GM19351 (cell line): ENCODE results near the gene CHST15.

ENCODE experiments used
- ATAC-seq: cut with Tn5 transposase; IDR thresholded peaks from one replicate; pipeline ENCODE4 v1.9.1; 2021; ENCODE audit warnings: mild to moderate bottlenecking, moderate library complexity; ENCODE audit not compliant: unreplicated experiment

CHST15 gene

GRCh38 chr10:124083047-124083739, 10.2 kb downstream of the CHST15 start:
- no peak for ATAC-seq

- ATAC-seq = no peak
These were observed 10.8 kb downstream of the CHST15 start for GRCh38 chr10:124082555-124082954.

- no peak for ATAC-seq
These were observed 11.8 kb downstream of the CHST15 start for GRCh38 chr10:124081547-124082140.

GRCh38 chr10:124079864-124080263, 13.5 kb downstream of the CHST15 start:
- no peak for ATAC-seq

GRCh38 chr10:124078714-124079113, 14.7 kb downstream of the CHST15 start:
- no peak for ATAC-seq

- ATAC-seq = no peak
These were observed 15.4 kb downstream of the CHST15 start for GRCh38 chr10:124078028-124078427.

GRCh38 chr10:124077208-124077993, 16.0 kb downstream of the CHST15 start:
- ATAC-seq = no peak

- ATAC-seq = no peak
These were observed 17.2 kb downstream of the CHST15 start for GRCh38 chr10:124076148-124076733.

- ATAC-seq = no peak
These were observed 18.0 kb downstream of the CHST15 start for GRCh38 chr10:124075231-124075955.

- ATAC-seq = no peak
These were observed 18.8 kb downstream of the CHST15 start for GRCh38 chr10:124074501-124075109.

GRCh38 chr10:124073978-124074377, 19.4 kb downstream of the CHST15 start:
- no peak for ATAC-seq

GRCh38 chr10:124072541-124072940, 20.9 kb downstream of the CHST15 start:
- no peak for ATAC-seq

GRCh38 chr10:124072106-124072505, 21.3 kb downstream of the CHST15 start:
- ATAC-seq = no peak

GRCh38 chr10:124071141-124071540, 22.3 kb downstream of the CHST15 start:
- ATAC-seq = no peak

- no peak for ATAC-seq
These were observed 22.7 kb downstream of the CHST15 start for GRCh38 chr10:124070666-124071065.

GRCh38 chr10:124069341-124070264, 23.8 kb downstream of the CHST15 start:
- no peak for ATAC-seq

- no peak for ATAC-seq
These were observed 24.5 kb downstream of the CHST15 start for GRCh38 chr10:124068929-124069328.

GRCh38 chr10:124067825-124068400, 25.5 kb downstream of the CHST15 start:
- ATAC-seq = no peak
